ENCODE results near the gene RNF227. TPM values are rescaled to one million over a fixed set of nuclear protein-coding genes. Genes with fewer than 3 reads are reported as not detected.
A peak's percentile ranks its signal among the peaks of the same experiment; 100 is the strongest.

RNF227 gene
- total and polyA plus RNA-seq, 2 of the 13 experiments (the other 11 are each of a cell fraction or from before 2014, with no cell fraction given) = 0.20 to 0.79 TPM

GRCh38 chr17:7886227-7887037 lies 29.7 kb downstream of the RNF227 start (continued):
- TF ChIP-seq MAZ (IDR thresholded peaks at IDR 0.05; ENCODE audit: borderline replicate concordance, low read depth, low read length) (no peak), MAZ (CRISPR knock-in tag; IDR thresholded peaks at IDR 0.05; ENCODE audit: low read depth) (0 out of 2 replicates have a peak, but pooled peaks have one; percentile 28), TEAD2 (CRISPR knock-in tag; IDR thresholded peaks at IDR 0.05) (no peak), MAX (IDR thresholded peaks at IDR 0.05) (no peak), CREBL2 (CRISPR knock-in tag; IDR thresholded peaks at IDR 0.05; ENCODE audit: borderline replicate concordance) (no peak), ZNF687 (CRISPR knock-in tag; IDR thresholded peaks at IDR 0.05) (peak; percentile 41; the same call in 1 of the 2 replicates)
